Stimulated activated CD8-positive, alpha-beta memory T cell treated with anti-CD3 and anti-CD28 coated beads, Interleukin-15, amount 100 ng/mL, for 24 hours (primary cell): Measurements from ENCODE around the gene CLTC.
A peak's percentile ranks its signal among the peaks of the same experiment; 100 is the strongest.
"Not testable (repeated sequence)": the region's sequence is repeated elsewhere in the genome, so short reads cannot be mapped to it uniquely, and the experiment has no call there.

ENCODE experiments used
- DNase-seq: peaks from one replicate; pipeline ENCODE4 v3.0.0-alpha.2; 2020; ENCODE audit warnings: low read depth

CLTC gene

GRCh38 chr17:59619298-59620063, at the start of gene CLTC:
Gene CLTC, plus strand, starts transcription at chr17:59619895. Its CDS starts 237 bp downstream, at chr17:59620132.
- DNase-seq = peak; percentile 74

DNA sequence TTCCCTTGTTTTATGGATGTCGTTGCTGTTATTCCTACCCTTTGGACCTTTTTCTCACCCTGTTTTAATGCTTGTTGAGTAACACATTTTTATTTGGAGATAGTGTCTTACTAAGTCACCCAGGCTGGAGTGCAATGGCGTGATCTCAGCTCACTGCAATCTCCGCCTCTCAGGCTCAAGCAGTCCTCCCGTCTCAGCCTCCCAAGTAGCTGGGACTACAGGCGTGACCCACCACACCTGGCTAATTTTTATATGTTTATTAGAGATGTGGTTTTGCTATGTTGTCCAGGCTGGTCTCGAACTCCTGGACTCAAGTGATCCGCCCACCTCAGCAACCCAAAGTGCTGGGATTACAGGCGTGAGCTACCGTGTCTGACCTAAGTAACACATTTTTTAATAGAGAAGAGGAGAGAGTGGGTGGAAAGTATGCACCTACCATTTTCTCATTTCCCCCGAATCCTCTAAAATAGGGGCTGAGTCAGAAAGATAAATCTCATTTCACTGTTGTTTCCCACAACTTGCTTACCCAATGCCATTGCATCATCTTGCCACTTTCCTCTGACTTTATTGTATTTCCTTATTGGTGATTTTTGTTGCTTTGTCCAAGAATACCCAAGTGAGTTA, 47.3 kb upstream of the CLTC start:
- DNase-seq = no peak

GRCh38 chr17:59584168-59584567, 35.5 kb upstream of the CLTC start:
- DNase-seq = not testable (repeated sequence)

DNA sequence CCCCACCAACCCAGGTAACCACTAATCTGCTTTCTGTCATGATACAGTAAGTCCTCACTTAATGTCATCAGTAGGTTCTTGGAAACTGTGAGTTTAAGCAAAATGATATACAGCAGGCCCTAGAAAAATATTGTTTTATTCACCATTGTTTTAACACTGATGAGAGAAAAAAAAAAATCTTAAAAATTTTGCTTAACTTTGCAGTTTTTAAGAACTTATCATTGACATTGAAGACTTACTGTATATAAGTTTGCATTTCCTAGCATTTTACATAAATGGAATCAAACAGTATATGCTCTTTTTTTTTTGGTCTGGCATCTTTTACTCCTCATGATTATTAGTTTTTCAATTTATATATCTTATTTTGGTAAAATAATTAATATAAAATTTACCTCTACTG, 19.5 kb upstream of the CLTC start:
- DNase-seq = no peak

GRCh38 chr17:59601130-59601529, 18.6 kb upstream of the CLTC start:
- no peak for DNase-seq

GRCh38 chr17:59607061-59607460, 12.6 kb upstream of the CLTC start:
- no peak for DNase-seq

- no peak for DNase-seq
These were observed 11.8 kb upstream of the CLTC start for GRCh38 chr17:59607817-59608403.

DNA sequence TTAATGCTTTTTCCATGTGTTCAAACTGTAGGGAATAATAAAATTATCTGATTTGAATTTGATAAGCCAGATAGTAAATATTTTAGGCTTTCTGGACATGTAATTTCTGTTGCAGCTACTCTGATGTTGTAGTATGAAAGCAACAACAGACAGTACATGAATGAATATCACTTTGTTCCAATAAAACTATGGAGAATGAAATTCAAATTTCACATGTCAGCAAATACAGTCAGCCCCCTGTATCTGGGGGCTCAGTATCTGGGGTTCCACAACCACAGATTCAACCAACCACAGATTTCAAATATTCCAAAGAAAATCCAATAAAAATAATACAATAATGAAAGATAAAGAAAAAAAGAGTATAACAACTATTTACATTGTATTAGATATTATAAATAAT, 8.2 kb upstream of the CLTC start:
- DNase-seq = no peak

DNA sequence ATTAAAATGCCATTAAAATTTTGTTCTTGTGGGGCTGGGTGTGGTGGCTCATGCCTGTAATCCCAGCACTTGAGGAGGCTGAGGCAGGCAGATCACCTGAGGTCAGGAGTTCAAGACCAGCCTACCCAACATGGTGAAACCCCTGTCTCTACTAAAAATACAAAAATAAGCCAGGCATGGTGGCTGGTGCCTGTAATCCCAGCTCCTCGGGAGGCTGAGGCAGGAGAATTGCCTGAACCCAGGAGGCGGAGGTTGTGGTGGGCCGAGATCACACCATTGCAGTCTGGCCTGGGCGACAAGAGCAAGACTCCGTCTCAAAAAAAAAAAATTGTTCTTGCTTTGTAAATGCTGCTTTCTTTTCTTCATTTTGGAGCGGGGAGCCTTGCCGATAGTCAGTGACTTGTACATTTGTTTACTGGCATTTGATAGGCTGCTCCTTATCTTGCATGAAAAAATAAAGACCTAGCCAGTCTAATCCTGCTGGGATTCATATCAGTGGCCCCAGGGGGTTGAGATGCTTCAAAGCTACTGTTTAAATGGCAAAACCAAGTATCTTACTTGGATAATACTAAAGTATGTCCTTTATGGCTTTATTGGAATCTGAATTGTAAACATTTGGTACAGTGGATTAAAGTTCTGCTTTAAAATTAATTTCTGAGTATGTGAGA, 3.3 kb upstream of the CLTC start:
- no peak for DNase-seq

DNA sequence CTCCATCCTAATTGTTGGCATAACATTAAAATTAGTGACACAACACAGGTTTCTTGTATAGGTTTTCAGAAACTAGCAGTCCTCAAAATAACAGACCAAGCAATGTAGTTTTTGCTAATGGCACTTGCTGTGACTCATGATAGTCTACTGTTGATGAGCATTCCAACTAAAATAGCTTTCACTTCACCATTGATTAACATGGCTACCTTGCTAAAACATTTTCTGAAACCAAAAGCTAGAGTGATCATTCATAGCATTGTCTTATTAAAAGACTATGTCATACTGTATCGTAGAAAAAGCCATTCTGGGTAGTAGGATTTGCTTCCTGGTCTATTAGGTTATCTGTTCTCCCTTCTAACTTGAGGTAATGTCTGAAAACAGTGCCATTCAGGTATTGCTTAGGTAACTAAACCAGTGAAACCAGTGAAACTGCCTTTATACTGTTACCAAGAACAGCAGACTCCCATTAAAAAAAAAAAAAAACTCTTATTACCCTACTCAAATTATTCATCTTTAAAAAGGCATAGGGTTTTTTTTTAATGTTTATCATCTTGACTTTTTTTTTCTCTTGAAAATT, 2.5 kb upstream of the CLTC start:
- no peak for DNase-seq

- DNase-seq = no peak
These were observed 729 bp upstream of the CLTC start for GRCh38 chr17:59619035-59619297.

DNA sequence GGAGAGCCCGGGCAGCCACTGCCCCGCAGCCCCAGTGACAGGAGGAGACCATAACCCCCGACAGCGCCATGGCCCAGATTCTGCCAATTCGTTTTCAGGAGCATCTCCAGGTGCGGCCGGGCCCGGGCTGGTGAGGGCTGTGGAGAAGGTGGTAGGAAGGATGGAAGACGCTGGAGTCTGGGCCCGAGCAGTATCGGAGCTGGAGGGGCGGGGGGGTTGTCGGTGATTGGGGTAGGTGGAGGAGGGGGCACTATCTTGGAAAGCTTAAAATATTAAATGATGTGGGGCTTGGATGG, 317 bp downstream of the CLTC start:
- peak; percentile 4 for DNase-seq

- peak; percentile 5 for DNase-seq
These were observed 994 bp downstream of the CLTC start for GRCh38 chr17:59620518-59621259.

DNA sequence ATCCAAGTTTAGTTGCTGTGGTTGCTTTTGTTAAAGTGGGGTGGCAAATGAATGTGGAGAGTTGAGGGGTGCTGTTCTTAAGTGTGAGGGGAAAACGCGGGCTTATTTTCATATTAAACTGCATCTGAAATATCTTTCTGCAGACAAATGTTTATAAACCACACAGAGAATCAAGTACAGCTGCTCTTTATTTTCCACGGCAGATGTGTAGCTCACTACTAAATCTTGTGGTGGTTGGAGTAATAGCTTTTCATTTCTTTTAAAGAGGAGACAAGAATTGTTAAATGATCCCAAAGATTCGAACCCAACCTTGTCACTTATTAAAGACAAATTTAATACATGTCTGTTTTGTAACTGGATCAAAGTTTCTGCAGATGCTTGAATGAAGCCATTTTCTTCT, 2.1 kb downstream of the CLTC start:
- no peak for DNase-seq

- no peak for DNase-seq
These were observed 3.5 kb downstream of the CLTC start for GRCh38 chr17:59623151-59623550.

DNA sequence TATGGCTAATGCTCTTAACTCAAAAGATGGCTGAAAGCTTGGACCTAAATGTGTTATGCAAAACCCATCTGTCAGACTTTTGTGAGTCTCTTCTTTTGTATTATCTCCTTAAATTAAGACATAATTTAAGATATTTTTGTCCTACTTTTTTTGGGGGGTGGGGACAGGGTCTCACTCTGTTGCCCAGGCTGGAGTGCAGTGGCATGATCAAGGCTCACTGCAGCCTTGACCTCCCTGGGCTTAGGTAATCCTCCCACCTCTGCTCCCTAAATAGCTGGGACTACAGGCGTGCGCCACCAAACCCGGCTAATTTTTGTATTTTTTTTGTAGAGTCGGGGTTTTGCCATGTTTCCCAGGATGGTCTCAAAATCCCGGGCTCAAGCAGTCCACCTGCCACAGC, 7.1 kb downstream of the CLTC start:
- DNase-seq = no peak

DNA sequence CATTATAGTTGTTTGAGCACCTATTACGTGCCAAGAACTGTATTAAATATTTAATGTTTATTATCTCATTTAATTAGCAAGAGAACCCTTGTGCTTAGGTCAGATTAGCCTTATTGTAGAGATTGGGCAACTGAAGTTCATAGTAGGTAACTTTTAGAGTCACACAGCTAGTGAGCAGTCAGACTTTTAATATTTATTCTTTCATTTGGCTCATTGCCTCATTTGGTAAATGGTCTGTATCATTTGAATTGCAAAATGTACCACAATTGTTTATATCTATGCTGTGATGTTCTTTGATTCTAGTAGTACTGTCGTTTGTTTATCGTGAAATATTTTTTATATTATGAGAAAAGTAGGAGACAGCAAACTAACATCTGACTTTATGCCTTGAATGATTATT, 7.6 kb downstream of the CLTC start:
- DNase-seq = no peak

DNA sequence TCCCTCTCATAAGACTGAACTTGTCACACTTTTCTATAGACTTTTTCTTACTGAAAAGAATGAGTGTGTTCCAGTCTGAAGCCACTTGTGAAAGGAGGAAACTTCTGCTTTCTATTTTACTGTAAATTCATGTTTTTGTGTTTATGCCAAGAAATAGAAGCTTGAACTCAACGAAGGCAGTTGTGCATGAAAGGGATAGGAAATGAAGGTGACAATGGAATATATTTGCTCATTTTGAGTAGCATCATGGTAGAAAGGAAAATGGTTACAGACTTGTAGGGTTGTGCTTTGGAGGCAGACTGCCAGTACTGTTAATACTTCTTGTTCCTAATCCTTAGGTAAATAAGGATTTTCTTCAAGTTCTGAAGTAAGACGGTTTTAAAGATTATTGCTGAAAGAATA, 8.1 kb downstream of the CLTC start:
- no peak for DNase-seq

- DNase-seq = no peak
These were observed 9.5 kb downstream of the CLTC start for GRCh38 chr17:59629174-59629573.

GRCh38 chr17:59631276-59631675, 11.6 kb downstream of the CLTC start:
- no peak for DNase-seq

DNA sequence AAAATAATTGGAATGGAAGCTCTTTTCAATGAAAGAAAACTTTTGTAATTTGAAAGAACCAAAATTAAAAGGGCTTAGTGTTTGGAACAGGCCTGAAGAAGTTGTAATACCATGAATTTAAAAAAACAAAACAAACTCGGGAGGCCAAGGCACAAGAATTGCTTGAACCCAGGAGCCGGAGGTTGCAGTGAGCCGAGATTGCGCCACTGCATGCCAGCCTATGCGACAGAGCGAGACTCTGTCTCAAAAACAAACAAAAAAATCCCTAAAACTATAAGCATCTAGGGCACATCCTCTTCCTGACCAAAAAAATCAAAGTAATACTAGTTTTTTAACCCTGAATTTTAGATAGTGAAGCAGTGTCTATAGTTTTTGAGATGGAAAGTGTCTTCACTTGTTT, 12.7 kb downstream of the CLTC start:
- no peak for DNase-seq

DNA sequence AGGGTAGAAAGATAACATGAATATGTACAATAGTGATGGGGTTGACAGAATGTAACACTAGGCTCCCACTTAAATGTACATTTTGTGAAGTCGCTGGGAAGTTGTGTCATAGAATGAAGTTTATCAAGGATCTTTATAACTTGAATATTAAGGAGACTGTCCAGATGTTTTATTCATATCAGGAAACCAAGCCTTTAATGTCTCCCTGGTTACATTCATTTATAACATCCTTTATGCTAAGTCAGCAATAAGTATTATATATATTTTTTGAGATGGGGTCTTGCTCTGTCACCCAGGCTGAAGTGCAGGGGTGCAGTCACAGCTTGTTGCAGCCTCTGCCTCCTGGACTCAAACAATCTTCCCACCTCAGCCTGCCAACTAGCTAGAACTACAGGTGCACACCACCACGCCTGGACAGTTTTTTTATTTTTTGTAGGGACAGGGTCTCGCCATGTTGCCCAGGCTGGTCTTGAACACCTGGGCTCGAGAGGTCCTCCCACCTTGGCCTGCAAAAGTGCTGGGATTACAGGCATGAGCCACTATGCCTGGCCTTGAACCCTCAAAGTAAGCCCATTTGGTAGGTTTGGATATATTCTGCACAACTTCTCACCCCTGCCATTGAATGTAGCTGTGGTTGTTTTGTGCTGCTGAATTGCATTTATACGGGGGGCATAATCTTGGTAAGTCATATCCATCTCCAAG, 14.1 kb downstream of the CLTC start:
- no peak for DNase-seq
